IMR-90 (cell line): Measurements from ENCODE around the gene MRPL19. TPM values are rescaled to one million over a fixed set of nuclear protein-coding genes. Genes with fewer than 3 reads are reported as not detected.

ENCODE experiments used
- ATAC-seq: fragments of 200-7000 bp; cut with Tn5 transposase; 2 replicates; pipeline ENCODE4 v1.9.1; 2020; ENCODE audit warnings: low read depth, mild to moderate bottlenecking, moderate library complexity
- BruUV-seq: library from RNA; stranded (reverse); fragments of 400-500 nt; replicated peaks from 2 replicates; lab custom pipeline; 2021; lab: Mats Ljungman, UMichigan
- CTCF ChIA-PET: fragments of 300-600 bp; formaldehyde crosslinking; extraction: SDS; loops from one replicate; lab custom pipeline; 2021; ENCODE audit warnings: antibody characterized with exemption; lab: Yijun Ruan, JAX
- POLR2A ChIA-PET: fragments of 300-600 bp; sonication (Branson Sonifier 250); formaldehyde crosslinking; loops from one replicate; lab custom pipeline; 2022; ENCODE audit warnings: antibody characterized with exemption; ENCODE audit not compliant: unreplicated experiment; lab: Charles Lee
- DNase-seq: peaks from one replicate; pipeline ENCODE4 v3.0.0; 2013
- H2AFZ ChIP-seq: replicated peaks from 2 replicates; pipeline ENCODE3; 2013; ENCODE audit warnings: low read length, mild to moderate bottlenecking; ENCODE audit not compliant: poor library complexity
- H2AK5ac ChIP-seq: 2 replicates; pipeline ENCODE4 v1.6.1; 2013; ENCODE audit warnings: low read depth, low read length, inconsistent platforms
- H2AK9ac ChIP-seq: replicated peaks from 2 replicates; pipeline ENCODE3; 2013; ENCODE audit warnings: mild to moderate bottlenecking, low read depth, low read length, moderate library complexity; ENCODE audit not compliant: poor library complexity
- H2BK120ac ChIP-seq: 2 replicates; pipeline ENCODE4 v1.6.1; 2013; ENCODE audit warnings: low read depth, low read length, inconsistent platforms
- H2BK15ac ChIP-seq: 3 replicates; pipeline ENCODE4 v1.6.1; 2013; ENCODE audit warnings: low read depth, low read length, inconsistent platforms
- H2BK20ac ChIP-seq: 2 replicates; pipeline ENCODE4 v1.6.1; 2013; ENCODE audit warnings: low read depth, mild to moderate bottlenecking, inconsistent platforms, low read length, moderate library complexity
- H2BK5ac ChIP-seq: 2 replicates; pipeline ENCODE4 v1.6.1; 2013; ENCODE audit warnings: mild to moderate bottlenecking, low read depth, low read length, inconsistent platforms; ENCODE audit not compliant: poor library complexity, severe bottlenecking
- H3K14ac ChIP-seq: replicated peaks from 2 replicates; pipeline ENCODE4 v1.6.1; 2013; ENCODE audit warnings: low read depth, low read length, inconsistent platforms
- H3K18ac ChIP-seq: 2 replicates; pipeline ENCODE4 v1.6.1; 2013; ENCODE audit warnings: low read depth, low read length, control low read depth
- H3K23ac ChIP-seq: 2 replicates; pipeline ENCODE4 v1.6.1; 2013; ENCODE audit warnings: low read depth, low read length, inconsistent platforms
- H3K27ac ChIP-seq: 2 replicates; pipeline ENCODE4 v1.5.1; 2013; ENCODE audit warnings: mild to moderate bottlenecking, control low read depth, low read length; ENCODE audit not compliant: insufficient read depth
- H3K27me3 ChIP-seq: 2 replicates; pipeline ENCODE4 v1.6.1; 2013; ENCODE audit warnings: low read length; ENCODE audit not compliant: control insufficient read depth, insufficient read depth
- H3K36me3 ChIP-seq: 2 replicates; pipeline ENCODE4 v1.6.1; 2013; ENCODE audit warnings: low read length, mixed read lengths; ENCODE audit not compliant: control insufficient read depth, insufficient read depth
- H3K4ac ChIP-seq: 2 replicates; pipeline ENCODE4 v1.6.1; 2013; ENCODE audit warnings: low read depth, low read length, inconsistent platforms
- H3K4me1 ChIP-seq: 2 replicates; pipeline ENCODE4 v1.6.1; 2013; ENCODE audit warnings: low read length, mixed read lengths; ENCODE audit not compliant: control insufficient read depth, insufficient read depth
- H3K4me2 ChIP-seq: 2 replicates; pipeline ENCODE4 v1.6.1; 2013; ENCODE audit warnings: low read depth, mild to moderate bottlenecking, control low read depth, low read length, moderate library complexity
- H3K4me3 ChIP-seq: 2 replicates; pipeline ENCODE4 v1.5.1; 2013; ENCODE audit warnings: low read depth, mild to moderate bottlenecking, control low read depth, low read length, moderate library complexity; ENCODE audit not compliant: insufficient read depth
- H3K56ac ChIP-seq: 2 replicates; pipeline ENCODE4 v1.6.1; 2013; ENCODE audit warnings: low read length, inconsistent platforms; ENCODE audit not compliant: insufficient read depth; ENCODE audit errors: extremely low read depth
- H3K79me1 ChIP-seq, 2 experiments: 2 replicates each; pipeline ENCODE4 v1.6.1; 2013; ENCODE audit warnings: low read length in 2 of 2, inconsistent platforms in 1 of 2, low read depth in 1 of 2
- H3K9ac ChIP-seq: 2 replicates; pipeline ENCODE4 v1.6.1; 2013; ENCODE audit warnings: low read depth, low read length, control low read depth
- H3K9me1 ChIP-seq: 2 replicates; pipeline ENCODE4 v1.6.1; 2013; ENCODE audit warnings: low read length, inconsistent platforms; ENCODE audit not compliant: insufficient read depth
- H3K9me3 ChIP-seq: 2 replicates; pipeline ENCODE4 v1.6.1; 2013; ENCODE audit warnings: low read length; ENCODE audit not compliant: control insufficient read depth, insufficient read depth
- H4K20me1 ChIP-seq: 2 replicates; pipeline ENCODE4 v1.6.1; 2013; ENCODE audit warnings: low read length, inconsistent platforms; ENCODE audit not compliant: insufficient read depth
- H4K5ac ChIP-seq: 2 replicates; pipeline ENCODE4 v1.6.1; 2013; ENCODE audit warnings: mild to moderate bottlenecking, low read depth, low read length, control low read depth
- H4K8ac ChIP-seq, 2 experiments: 2 replicates each; pipeline ENCODE4 v1.6.1; 2013; ENCODE audit warnings: low read depth in 2 of 2, low read length in 2 of 2, control low read depth in 1 of 2, inconsistent platforms in 1 of 2
- H4K91ac ChIP-seq: 2 replicates; pipeline ENCODE4 v1.6.1; 2013; ENCODE audit warnings: low read depth, low read length, inconsistent platforms; ENCODE audit not compliant: insufficient read depth
- BHLHE40 ChIP-seq: fragments of 150-350 bp; IDR thresholded peaks from 2 replicates; pipeline ENCODE4 v1.6.1; 2016; ENCODE audit warnings: mild to moderate bottlenecking, low read depth, low read length
- CEBPB ChIP-seq: IDR thresholded peaks from 2 replicates; pipeline ENCODE4 v1.6.1; 2012; ENCODE audit warnings: low read depth, low read length, improper control_type of control experiment
- CHD1 ChIP-seq: IDR thresholded peaks from 2 replicates; pipeline ENCODE4 v1.6.1; 2012; ENCODE audit warnings: low read depth, low read length, improper control_type of control experiment
- CTCF ChIP-seq: conservative IDR thresholded peaks from 2 replicates; pipeline ENCODE4 v1.5.1; 2012; ENCODE audit warnings: mild to moderate bottlenecking, low read depth, low read length, improper control_type of control experiment
- ELK1 ChIP-seq: fragments of 150-350 bp; IDR thresholded peaks from 2 replicates; pipeline ENCODE4 v1.6.1; 2016; ENCODE audit warnings: low read depth, mild to moderate bottlenecking, low read length, moderate library complexity, borderline replicate concordance
- FOS ChIP-seq: fragments of 150-350 bp; IDR thresholded peaks from 2 replicates; pipeline ENCODE4 v1.6.1; 2016; ENCODE audit warnings: low read depth, low read length
- MAFK ChIP-seq: IDR thresholded peaks from 2 replicates; pipeline ENCODE4 v1.6.1; 2012; ENCODE audit warnings: low read depth, low read length, improper control_type of control experiment
- MAZ ChIP-seq: IDR thresholded peaks from 2 replicates; pipeline ENCODE4 v1.6.1; 2012; ENCODE audit warnings: low read depth, mild to moderate bottlenecking, low read length, improper control_type of control experiment, moderate library complexity, borderline replicate concordance
- MXI1 ChIP-seq: IDR thresholded peaks from 2 replicates; pipeline ENCODE4 v1.6.1; 2012; ENCODE audit warnings: low read depth, mild to moderate bottlenecking, low read length, moderate library complexity, borderline replicate concordance
- NFE2L2 ChIP-seq: fragments of 150-350 bp; IDR thresholded peaks from 2 replicates; pipeline ENCODE4 v1.6.1; 2016; ENCODE audit warnings: low read depth, mild to moderate bottlenecking, low read length
- POLR2A ChIP-seq: IDR thresholded peaks from 2 replicates; pipeline ENCODE4 v1.6.1; 2012; ENCODE audit warnings: mild to moderate bottlenecking, low read depth, low read length
- RAD21 ChIP-seq: IDR thresholded peaks from 2 replicates; pipeline ENCODE4 v1.6.1; 2012; ENCODE audit warnings: low read length, improper control_type of control experiment
- RCOR1 ChIP-seq: IDR thresholded peaks from 2 replicates; pipeline ENCODE4 v1.6.1; 2012; ENCODE audit warnings: mild to moderate bottlenecking, low read length, improper control_type of control experiment; ENCODE audit not compliant: insufficient replicate concordance
- RFX5 ChIP-seq: IDR thresholded peaks from 2 replicates; pipeline ENCODE4 v1.8.0; 2012; ENCODE audit warnings: low read depth, mild to moderate bottlenecking, low read length, moderate library complexity
- SMC3 ChIP-seq: fragments of 150-350 bp; IDR thresholded peaks from 2 replicates; pipeline ENCODE4 v1.6.1; 2016; ENCODE audit warnings: low read depth, mild to moderate bottlenecking, antibody characterized with exemption, low read length, moderate library complexity
- USF2 ChIP-seq: fragments of 150-350 bp; IDR thresholded peaks from 2 replicates; pipeline ENCODE4 v1.6.1; 2017; ENCODE audit warnings: mild to moderate bottlenecking, antibody characterized with exemption, low read length, low read depth
- WGBS, 2 experiments: methylation state at CpG; one replicate each; pipeline versions ENCODE4 v1.1.5 to v1.1.7; 2013; ENCODE audit warnings: missing lambda C conversion rate in 2 of 2; ENCODE audit not compliant: insufficient read length in 1 of 2; ENCODE audit errors: extremely low coverage in 2 of 2; 5-methylcytosine and 5-hydroxymethylcytosine counted together
- dilution Hi-C: fragments of 300-500 bp; cut with HindIII; formaldehyde crosslinking; loops from one replicate; pipeline ENCODE4 v1.14.3; 2018; ENCODE audit warnings: low sequenced_read_pairs; ENCODE audit not compliant: unreplicated experiment
- in situ Hi-C: fragments of 300-500 bp; cut with MboI; formaldehyde crosslinking; loops from 3 replicates; pipeline ENCODE4 v1.14.3; 2019; ENCODE audit warnings: low sequenced_read_pairs, inconsistent platforms, mixed read lengths
- intact Hi-C: fragments of 100-400 bp; cut with micrococcal nuclease; formaldehyde crosslinking; loops from 2 replicates; pipeline ENCODE4 v1.10.0; 2022
- polyA plus RNA-seq, 3 experiments: library from polyadenylated mRNA; depleted of rRNA; stranded (reverse); fragments of >200 nt; gene quantifications; 2 replicates each; pipeline ENCODE4 v1.2.3, GENCODE V29; 2012; ENCODE audit warnings: low replicate concordance in 1 of 3
- total RNA-seq: library from RNA; depleted of rRNA; stranded (reverse); fragments of >200 nt; gene quantifications from 2 replicates; pipeline ENCODE4 v1.2.3, GENCODE V29; 2012

MRPL19 gene
- total and polyA plus RNA-seq, 2 of the 4 experiments (the other 2 are of a cell fraction): 24.8 to 28.5 TPM

GRCh38 chr2:75719616-75720015, 73.0 kb downstream of the MRPL19 start:
- no peak overlapping the region for H2BK20ac ChIP-seq
- no peak overlapping the region for H3K56ac ChIP-seq
- H2BK15ac ChIP-seq: no peak overlapping the region
- no peak overlapping the region for H3K27ac ChIP-seq
- no peak overlapping the region for H3K9ac ChIP-seq
- no TSS peak for BruUV-seq
- H3K36me3 ChIP-seq: no peaks in the 10 kb centered on the region
- no peak overlapping the region for H3K4me2 ChIP-seq
- intact Hi-C loops (no loop called here), in situ Hi-C loops (no loop called here), dilution Hi-C loops (no loop called here)
- no peak overlapping the region for H3K23ac ChIP-seq
- no peak overlapping the region for H3K14ac ChIP-seq
- H3K18ac ChIP-seq: no peak overlapping the region
- H3K9me3 ChIP-seq: no peaks in the 10 kb centered on the region
- DNase-seq (no peak), ATAC-seq (no peak)
- no peak for TF ChIP-seq SMC3
- no peak for TF ChIP-seq MAFK
- TF ChIP-seq CEBPB: no peak
- TF ChIP-seq BHLHE40: no peak
- no peak for TF ChIP-seq ELK1
- TF ChIP-seq POLR2A: no peak
- TF ChIP-seq RFX5: no peak
- no peak for TF ChIP-seq USF2
- no peak for TF ChIP-seq RAD21
- TF ChIP-seq NFE2L2: no peak
- TF ChIP-seq FOS: no peak
- TF ChIP-seq MXI1: no peak
- TF ChIP-seq CHD1: no peak
- TF ChIP-seq CTCF: no peak
- TF ChIP-seq RCOR1: no peak
- no peak for TF ChIP-seq MAZ
- no peaks in the 10 kb centered on the region for H3K9me1 ChIP-seq
- ChIA-PET CTCF (no interaction called here), POLR2A (no interaction called here)
- WGBS, 2 experiments: no CpG with 5 or more reads among the region's 1 CpG
- H4K91ac ChIP-seq: no peak overlapping the region
- H4K20me1 ChIP-seq: no peaks in the 10 kb centered on the region
- H2AFZ ChIP-seq: no peak overlapping the region
- no peak overlapping the region for H2BK120ac ChIP-seq
- H3K27me3 ChIP-seq: no peaks in the 10 kb centered on the region; the same call in 1 of the 2 replicates
- no peak overlapping the region for H2AK5ac ChIP-seq
- no peak overlapping the region for H2BK5ac ChIP-seq
- no peaks in the 10 kb centered on the region; the same call in 1 of the 2 replicates for H3K4me1 ChIP-seq
- H3K79me1 ChIP-seq: no peaks in the 10 kb centered on the region
- H4K5ac ChIP-seq: no peak overlapping the region
- no peak overlapping the region for H3K4me3 ChIP-seq
- no peak overlapping the region for H3K4ac ChIP-seq
- no peak overlapping the region for H4K8ac ChIP-seq
- H2AK9ac ChIP-seq: no peak overlapping the region
